B cell (primary cell): Measurements from ENCODE around the gene TMEM154. TPM values are rescaled to one million over a fixed set of nuclear protein-coding genes. Genes with fewer than 3 reads are reported as not detected.
A peak's percentile ranks its signal among the peaks of the same experiment; 100 is the strongest.

Source experiments
- ATAC-seq: fragments of 200-7000 bp; cut with Tn5 transposase; one replicate; pipeline ENCODE4 v1.10.0; 2021; ENCODE audit warnings: low read depth, mild to moderate bottlenecking, moderate number of reproducible peaks, moderate library complexity
- CTCF ChIA-PET: fragments of 350-600 bp; sonication (Branson Sonifier 250); formaldehyde crosslinking; loops from one replicate; lab custom pipeline; 2021; ENCODE audit warnings: antibody characterized with exemption, inconsistent platforms; lab: Charles Lee
- POLR2A ChIA-PET: fragments of 350-600 bp; sonication (Branson Sonifier 250); formaldehyde crosslinking; loops from one replicate; lab custom pipeline; 2021; ENCODE audit warnings: antibody characterized with exemption; lab: Charles Lee
- DNase-seq: peaks from one replicate; pipeline ENCODE4 v3.0.0; 2013
- H2AFZ ChIP-seq: 2 replicates; pipeline ENCODE4 v1.6.1; 2012; ENCODE audit warnings: mild to moderate bottlenecking, low read depth, low read length; ENCODE audit not compliant: insufficient read depth, poor library complexity, severe bottlenecking
- H3K27ac ChIP-seq, 2 donors: 1 replicate in 1 of 2; 2 replicates in 1 of 2; pipeline ENCODE4 v1.5.1; 2012 to 2013; ENCODE audit warnings: low read length in 2 of 2, mild to moderate bottlenecking in 2 of 2, moderate library complexity in 1 of 2
- H3K27me3 ChIP-seq, 4 experiments: fragments of 200-600 bp in 1 of 4; sonication (generic) in 1 of 4; replicated peaks in 1 of 4; 1 replicate in 2 of 4; 2 replicates in 2 of 4; pipeline versions ENCODE4 v1.6.1 to v1.7.0; 2013 to 2016; ENCODE audit warnings: low read length in 3 of 4, mild to moderate bottlenecking in 2 of 4, mixed read lengths in 1 of 4, moderate library complexity in 1 of 4; ENCODE audit not compliant: insufficient read depth in 4 of 4, control insufficient read depth in 3 of 4; ENCODE audit errors: control extremely low read depth in 1 of 4
- H3K36me3 ChIP-seq, 2 experiments: replicated peaks in 1 of 2; 1 replicate in 1 of 2; 2 replicates in 1 of 2; pipeline versions ENCODE4 v1.6.1 to v1.7.1; 2013; ENCODE audit warnings: low read length in 1 of 2; ENCODE audit not compliant: insufficient read depth in 2 of 2, control insufficient read depth in 1 of 2; ENCODE audit errors: control extremely low read depth in 1 of 2, extremely low read depth in 1 of 2
- H3K4me1 ChIP-seq, 2 donors: fragments of 200-600 bp in 1 of 2; sonication (generic) in 1 of 2; 1 replicate in 1 of 2; 2 replicates in 1 of 2; pipeline versions ENCODE4 v1.5.1 to v1.6.1; 2013 to 2017; ENCODE audit warnings: low read length in 2 of 2; ENCODE audit not compliant: control insufficient read depth in 2 of 2, insufficient read depth in 2 of 2
- H3K4me2 ChIP-seq: replicated peaks from 2 replicates; pipeline ENCODE3; 2012; ENCODE audit warnings: mild to moderate bottlenecking, low read depth, low read length; ENCODE audit not compliant: poor library complexity, severe bottlenecking
- H3K4me3 ChIP-seq, 5 experiments: fragments of 200-600 bp in 1 of 5; sonication (generic) in 1 of 5; 1 replicate in 3 of 5; 2 replicates in 2 of 5; pipeline versions ENCODE4 v1.5.1 to v1.7.0; 2011 to 2016; ENCODE audit warnings: low read length in 4 of 5, mild to moderate bottlenecking in 4 of 5, low read depth in 2 of 5, control low read depth in 1 of 5, moderate library complexity in 1 of 5; ENCODE audit not compliant: insufficient read depth in 1 of 5; ENCODE audit errors: control extremely low read depth in 1 of 5, extremely low read depth in 1 of 5
- H3K79me2 ChIP-seq: fragments of 200-600 bp; sonication (generic); one replicate; pipeline ENCODE4 v1.6.0; 2016; ENCODE audit warnings: low read length; ENCODE audit not compliant: control insufficient read depth, insufficient read depth
- H3K9ac ChIP-seq: fragments of 200-600 bp; sonication (generic); 2 replicates; pipeline ENCODE4 v1.6.1; 2017; ENCODE audit warnings: mild to moderate bottlenecking, low read length, moderate library complexity
- H3K9me3 ChIP-seq, 3 donors: one replicate each; pipeline versions ENCODE4 v1.6.1 to v1.7.1; 2013; ENCODE audit warnings: low read length in 2 of 3; ENCODE audit not compliant: control insufficient read depth in 2 of 3, insufficient read depth in 1 of 3; ENCODE audit errors: control extremely low read depth in 1 of 3
- H4K20me1 ChIP-seq: 2 replicates; pipeline ENCODE4 v1.6.0; 2012; ENCODE audit warnings: mild to moderate bottlenecking, low read length; ENCODE audit not compliant: insufficient read depth, control insufficient read depth, poor library complexity, severe bottlenecking
- H3K27ac Mint-ChIP-seq: one replicate; pipeline ENCODE4 v1.8.0; 2021; ENCODE audit warnings: mixed read lengths
- H3K27me3 Mint-ChIP-seq: one replicate; pipeline ENCODE4 v1.8.0; 2021; ENCODE audit warnings: mixed read lengths
- H3K4me1 Mint-ChIP-seq: one replicate; pipeline ENCODE4 v1.8.0; 2021; ENCODE audit warnings: mixed read lengths
- H3K4me3 Mint-ChIP-seq: one replicate; pipeline ENCODE4 v1.8.0; 2021; ENCODE audit warnings: mixed read lengths
- H3K9me3 Mint-ChIP-seq: one replicate; pipeline ENCODE4 v1.8.0; 2022; ENCODE audit warnings: mixed read lengths; ENCODE audit not compliant: insufficient read depth
- EZH2 ChIP-seq: IDR thresholded peaks from 2 replicates; pipeline ENCODE4 v1.6.1; 2012; ENCODE audit warnings: borderline replicate concordance, low read depth, mild to moderate bottlenecking, moderate library complexity, low read length; ENCODE audit not compliant: insufficient read depth, poor library complexity, severe bottlenecking
- WGBS: methylation state at CpG from one replicate; pipeline ENCODE4 v1.1.5; 2013; ENCODE audit warnings: missing lambda C conversion rate; ENCODE audit not compliant: insufficient coverage; 5-methylcytosine and 5-hydroxymethylcytosine counted together
- intact Hi-C: fragments of 100-400 bp; cut with micrococcal nuclease; formaldehyde crosslinking; loops from one replicate; pipeline ENCODE4 v1.10.0; 2022
- polyA plus RNA-seq: library from polyadenylated mRNA; depleted of rRNA; stranded (reverse); fragments of >200 nt; gene quantifications from 2 replicates; pipeline ENCODE4 v1.2.3, GENCODE V29; 2012
- total RNA-seq, 2 donors: library from RNA; stranded (reverse); fragments of 120-200 nt in 1 of 2; gene quantifications; 1 replicate in 1 of 2; 2 replicates in 1 of 2; pipeline versions ENCODE4 v1.2.3 to v1.2.4, GENCODE V29; 2013 to 2022
- TF ChIP-seq, protein P1 (sequence below): fragments of 200-600 bp; IDR thresholded peaks from one replicate; pipeline ENCODE4 v1.8.0; 2022; ENCODE audit warnings: antibody characterized with exemption, mild to moderate bottlenecking

Gene TMEM154
- total and polyA plus RNA-seq, 2 donors (not counting 1 experiment from before 2014, with no cell fraction given): 20.1 to 99.1 TPM

DNA sequence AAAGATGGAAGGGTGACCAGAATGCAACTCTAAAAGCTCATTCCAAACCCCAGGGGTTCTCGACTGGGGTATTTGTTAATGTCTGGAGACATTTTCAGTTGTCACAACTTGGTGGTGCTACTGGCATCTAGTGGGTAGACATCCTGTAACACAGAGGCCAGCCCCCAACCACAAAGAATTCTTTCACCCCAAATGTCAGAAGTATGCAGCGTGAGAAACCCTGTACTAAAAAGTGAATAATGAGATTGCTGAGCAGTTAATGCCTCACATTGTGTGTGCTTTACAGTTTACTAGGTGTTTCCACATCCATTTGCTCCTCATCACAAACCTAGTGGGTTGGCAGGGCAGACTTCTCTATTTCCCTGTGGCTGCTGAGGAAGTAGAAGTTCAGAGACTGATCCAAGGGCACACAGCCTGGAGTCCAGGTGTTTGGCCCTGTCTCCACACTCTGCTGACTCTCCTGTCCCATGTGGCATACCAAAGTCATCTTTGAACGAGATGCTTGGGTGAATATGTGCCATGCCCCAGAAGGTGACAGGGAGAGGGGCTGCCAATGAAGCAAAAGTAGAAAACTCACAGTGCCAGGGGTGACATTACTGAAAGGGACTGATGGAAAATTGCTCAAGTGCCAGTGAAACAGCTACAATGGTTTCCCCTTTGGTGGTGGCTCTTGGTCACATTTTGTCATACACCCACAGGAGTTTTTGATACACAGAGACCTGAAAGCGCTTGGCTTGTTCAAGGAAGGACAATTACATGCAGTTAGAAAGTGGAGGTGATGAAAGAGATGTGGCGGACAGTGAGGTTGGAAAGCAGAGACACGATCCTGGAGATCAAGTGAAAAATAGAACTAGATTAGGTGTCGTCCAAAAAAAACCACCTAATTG lies 10.1 kb upstream of the TMEM154 start:
- H4K20me1 ChIP-seq: no peaks in the 10 kb centered on the region
- no peak overlapping the region for H3K27ac ChIP-seq
- 97% methylated on average over 3 of the region's 7 CpGs for WGBS
- Mint-ChIP-seq H3K9me3 (no peaks in the 10 kb centered on the region), H3K4me1 (peaks cover 27% of the 10 kb centered on the region), H3K4me3 (no peak overlapping the region), H3K27ac (no peak overlapping the region), H3K27me3 (no peaks in the 10 kb centered on the region)
- H3K36me3 ChIP-seq: no peaks in the 10 kb centered on the region
- CTCF ChIA-PET: interaction anchor here (1.3 kb wide), 1 partner anchor 50 kb away, joined by 3 read pairs; no protein-coding TSS in a partner anchor
- no peaks in the 10 kb centered on the region for H3K27me3 ChIP-seq
- no peak overlapping the region for H3K9ac ChIP-seq
- TF ChIP-seq, protein P1, sequence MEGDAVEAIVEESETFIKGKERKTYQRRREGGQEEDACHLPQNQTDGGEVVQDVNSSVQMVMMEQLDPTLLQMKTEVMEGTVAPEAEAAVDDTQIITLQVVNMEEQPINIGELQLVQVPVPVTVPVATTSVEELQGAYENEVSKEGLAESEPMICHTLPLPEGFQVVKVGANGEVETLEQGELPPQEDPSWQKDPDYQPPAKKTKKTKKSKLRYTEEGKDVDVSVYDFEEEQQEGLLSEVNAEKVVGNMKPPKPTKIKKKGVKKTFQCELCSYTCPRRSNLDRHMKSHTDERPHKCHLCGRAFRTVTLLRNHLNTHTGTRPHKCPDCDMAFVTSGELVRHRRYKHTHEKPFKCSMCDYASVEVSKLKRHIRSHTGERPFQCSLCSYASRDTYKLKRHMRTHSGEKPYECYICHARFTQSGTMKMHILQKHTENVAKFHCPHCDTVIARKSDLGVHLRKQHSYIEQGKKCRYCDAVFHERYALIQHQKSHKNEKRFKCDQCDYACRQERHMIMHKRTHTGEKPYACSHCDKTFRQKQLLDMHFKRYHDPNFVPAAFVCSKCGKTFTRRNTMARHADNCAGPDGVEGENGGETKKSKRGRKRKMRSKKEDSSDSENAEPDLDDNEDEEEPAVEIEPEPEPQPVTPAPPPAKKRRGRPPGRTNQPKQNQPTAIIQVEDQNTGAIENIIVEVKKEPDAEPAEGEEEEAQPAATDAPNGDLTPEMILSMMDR: no peak
- TF ChIP-seq EZH2: no peak
- no peaks in the 10 kb centered on the region for H3K9me3 ChIP-seq
- no peaks in the 10 kb centered on the region for H3K79me2 ChIP-seq
- no peak for DNase-seq
- POLR2A ChIA-PET: no interaction called here
- H3K4me1 ChIP-seq: peaks cover 3 to 19% of the 10 kb centered on the region in 2 donors
- no peak overlapping the region for H2AFZ ChIP-seq
- no peak overlapping the region for H3K4me2 ChIP-seq
- H3K4me3 ChIP-seq: no peak overlapping the region
- ATAC-seq: peak; percentile 17
- intact Hi-C loops: no loop called here

DNA sequence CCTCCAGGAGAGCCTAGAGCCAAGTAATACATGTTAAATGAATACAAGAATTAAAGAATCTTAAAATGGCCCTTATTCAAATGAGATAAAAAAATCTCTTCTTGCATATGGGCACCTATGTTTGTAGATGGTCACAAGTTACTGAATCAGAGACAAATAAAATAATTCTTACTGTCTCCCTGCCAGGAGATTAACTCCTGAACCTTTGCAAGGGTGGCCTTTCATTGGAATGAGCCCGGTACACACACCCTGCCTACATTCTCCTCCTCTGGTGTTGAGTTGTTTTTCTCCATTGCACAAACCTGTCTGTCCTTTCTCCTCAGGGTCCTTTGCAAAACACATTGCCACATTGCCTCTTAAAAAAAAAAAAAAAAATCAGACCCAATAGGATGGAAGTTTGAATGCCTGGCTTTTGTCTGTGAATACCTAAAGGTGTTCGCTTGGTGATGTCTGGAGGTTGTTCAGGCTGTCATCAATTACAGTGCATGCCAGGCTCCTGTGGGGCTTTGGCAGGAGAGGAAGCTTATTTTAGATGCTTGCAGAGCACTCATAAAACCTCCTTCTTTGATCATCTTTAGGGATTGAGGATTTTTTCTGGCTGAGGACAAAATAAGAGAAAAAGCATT lies 8.3 kb upstream of the TMEM154 start:
- Mint-ChIP-seq H3K4me3 (no peak overlapping the region), H3K9me3 (no peaks in the 10 kb centered on the region), H3K27ac (no peak overlapping the region), H3K27me3 (no peaks in the 10 kb centered on the region), H3K4me1 (peaks cover 33% of the 10 kb centered on the region)
- intact Hi-C loops: no loop called here
- peaks cover 17 to 25% of the 10 kb centered on the region in 2 donors for H3K4me1 ChIP-seq
- H3K4me3 ChIP-seq: no peak overlapping the region
- ChIA-PET CTCF (interaction anchor here (1.3 kb wide), 1 partner anchor 10 kb away, joined by 4 read pairs; no protein-coding TSS in a partner anchor), POLR2A (no interaction called here)
- H3K27me3 ChIP-seq: no peaks in the 10 kb centered on the region
- DNase-seq (no peak), ATAC-seq (no peak)
- no peak overlapping the region for H3K27ac ChIP-seq
- H3K79me2 ChIP-seq: no peaks in the 10 kb centered on the region
- H4K20me1 ChIP-seq: no peaks in the 10 kb centered on the region
- no peaks in the 10 kb centered on the region for H3K36me3 ChIP-seq
- no peak for TF ChIP-seq EZH2
- TF ChIP-seq, protein P1: no peak
- WGBS: 100% methylated on average over 1 of the region's 2 CpGs
- no peaks in the 10 kb centered on the region for H3K9me3 ChIP-seq
- H3K4me2 ChIP-seq: no peak overlapping the region
- H3K9ac ChIP-seq: no peak overlapping the region
- H2AFZ ChIP-seq: no peak overlapping the region
